Measurements from ENCODE around the gene PPP2R2C. TPM values are rescaled to one million over a fixed set of nuclear protein-coding genes. Genes with fewer than 3 reads are reported as not detected.

Gene PPP2R2C
- total and polyA plus RNA-seq, 11 donors = 0.22 to 20.0 (median 6.8) TPM

- Histone ChIP-seq H3K4me3 (peak overlapping the region; percentile 32 to 60 (median 49)), H3K27ac (peak overlapping the region in 5 of 12 donors; percentile 6 to 42 (median 38)), H3K9me3 (no peaks in the 10 kb centered on the region), H3K27me3 (peaks cover 0 to 59% (median 20%) of the 10 kb centered on the region in 9 donors), H3K36me3 (no peaks in the 10 kb centered on the region), H3K4me1 (peaks cover 0 to 21% (median 0%) of the 10 kb centered on the region in 12 donors)
- DNase-seq (peak; percentile 34 to 83 (median 64)), ATAC-seq (peak in 3 of 4 donors; percentile 60 to 79 (median 62))
- TF ChIP-seq CTCF (IDR thresholded peaks at IDR 0.05) = no peak
- TF ChIP-seq POLR2A (IDR thresholded peaks at IDR 0.05) = no peak
- intact Hi-C loops (cut with DNase I) = loop anchor here in 1 of 10 donors (5.0 kb wide), 1 partner anchor 77 kb away; no protein-coding TSS in a partner anchor
- 0 to 1% (median 1%) methylated on average over 36 to 85 of the region's 85 CpGs for WGBS, 4 donors
Observed at GRCh38 chr4:6470502-6471306, 1.7 kb downstream of the PPP2R2C start.

- no peak for DNase-seq
- 46 to 54% (median 52%) methylated on average over 17 to 18 of the region's 18 CpGs for WGBS, 4 donors
- Histone ChIP-seq H3K27ac (no peak overlapping the region), H3K36me3 (no peaks in the 10 kb centered on the region), H3K4me1 (peaks cover 0 to 21% (median 0%) of the 10 kb centered on the region in 12 donors), H3K4me3 (peak overlapping the region in 10 of 12 donors; percentile 38 to 60 (median 51)), H3K9me3 (no peaks in the 10 kb centered on the region), H3K27me3 (peaks cover 0 to 59% (median 20%) of the 10 kb centered on the region in 9 donors)
- TF ChIP-seq POLR2A (IDR thresholded peaks at IDR 0.05) (no peak), CTCF (IDR thresholded peaks at IDR 0.05) (no peak)
- intact Hi-C loops (cut with DNase I) = loop anchor here in 1 of 10 donors (5.0 kb wide), 1 partner anchor 77 kb away; no protein-coding TSS in a partner anchor
- no peak for ATAC-seq
Observed at GRCh38 chr4:6469898-6470501, 2.4 kb downstream of the PPP2R2C start.

- Histone ChIP-seq H3K9me3 (no peaks in the 10 kb centered on the region), H3K4me1 (peaks cover 0 to 21% (median 0%) of the 10 kb centered on the region in 12 donors), H3K4me3 (no peak overlapping the region), H3K36me3 (no peaks in the 10 kb centered on the region), H3K27ac (no peak overlapping the region), H3K27me3 (peaks cover 0 to 57% (median 20%) of the 10 kb centered on the region in 9 donors)
- intact Hi-C loops (cut with DNase I) = no loop called here
- no peak for ATAC-seq
- 42 to 74% (median 51%) methylated on average over 3 of the region's 3 CpGs for WGBS, 4 donors
- TF ChIP-seq CTCF (IDR thresholded peaks at IDR 0.05) (no peak), POLR2A (IDR thresholded peaks at IDR 0.05) (no peak)
- DNase-seq = peak in 1 of 5 donors; percentile 5
Observed at GRCh38 chr4:6469144-6469543, 3.3 kb downstream of the PPP2R2C start.

- H3K27me3 ChIP-seq = peaks cover 0 to 53% (median 20%) of the 10 kb centered on the region in 9 donors
Observed at GRCh38 chr4:6468376-6468775, 4.0 kb downstream of the PPP2R2C start.

More at GRCh38 chr4:6468376-6468775, 4.0 kb downstream of the PPP2R2C start:
- Histone ChIP-seq H3K9me3 (no peaks in the 10 kb centered on the region), H3K27ac (no peak overlapping the region), H3K4me3 (no peak overlapping the region), H3K4me1 (peaks cover 0 to 21% (median 0%) of the 10 kb centered on the region in 12 donors), H3K36me3 (no peaks in the 10 kb centered on the region)
- WGBS, 4 donors = 78 to 100% (median 84%) methylated on average over 1 of the region's 1 CpG
- intact Hi-C loops (cut with DNase I) = no loop called here
- DNase-seq (peak in 1 of 5 donors; percentile 2), ATAC-seq (no peak)
- TF ChIP-seq CTCF (IDR thresholded peaks at IDR 0.05) (no peak), POLR2A (IDR thresholded peaks at IDR 0.05) (no peak)

All from heart left ventricle (tissue), 16 donors.